Left renal pelvis (tissue), 4 donors: ENCODE data around the gene USP10. TPM values are rescaled to one million over a fixed set of nuclear protein-coding genes. Genes with fewer than 3 reads are reported as not detected.
A peak's percentile ranks its signal among the peaks of the same experiment; 100 is the strongest.

Experiments
- DNase-seq, 4 donors: peaks; one replicate each; pipeline ENCODE4 v3.0.0-alpha.2; 2013; ENCODE audit warnings: low read depth in 4 of 4, low spot score in 3 of 4
- polyA plus RNA-seq, 4 donors: library from polyadenylated mRNA; unstranded; fragments of 120-200 nt; gene quantifications; one replicate each; pipeline ENCODE4 v1.2.1, GENCODE V29; 2013; ENCODE audit not compliant: insufficient read length in 4 of 4

Gene USP10
- polyA plus RNA-seq, 4 donors: 82.5 to 140 (median 122) TPM

GRCh38 chr16:84768061-84768807 lies 68.4 kb downstream of the USP10 start:
- DNase-seq: no peak

GRCh38 chr16:84768808-84769197 lies 69.0 kb downstream of the USP10 start:
- DNase-seq: no peak

DNA sequence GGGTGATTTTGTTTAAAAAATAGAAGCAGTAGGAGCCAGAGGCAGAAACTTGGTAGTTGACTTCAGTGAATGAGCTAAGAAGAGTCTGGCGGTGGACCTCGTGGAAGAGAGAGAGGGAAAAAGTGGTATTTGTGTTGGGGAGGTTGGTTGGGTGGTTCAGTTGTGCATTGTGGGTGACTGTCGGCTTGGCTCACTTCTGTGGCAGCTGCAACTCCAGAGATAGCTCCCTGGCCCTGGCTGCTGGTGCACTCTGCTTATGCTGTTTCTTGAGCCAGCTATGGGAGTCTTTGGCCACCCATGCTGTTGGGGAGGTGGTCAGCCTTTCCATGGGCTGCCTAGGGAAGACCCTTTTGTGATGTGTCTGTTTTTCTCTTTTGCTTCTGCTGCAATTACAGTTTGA lies 69.6 kb downstream of the USP10 start:
- DNase-seq: no peak

DNA sequence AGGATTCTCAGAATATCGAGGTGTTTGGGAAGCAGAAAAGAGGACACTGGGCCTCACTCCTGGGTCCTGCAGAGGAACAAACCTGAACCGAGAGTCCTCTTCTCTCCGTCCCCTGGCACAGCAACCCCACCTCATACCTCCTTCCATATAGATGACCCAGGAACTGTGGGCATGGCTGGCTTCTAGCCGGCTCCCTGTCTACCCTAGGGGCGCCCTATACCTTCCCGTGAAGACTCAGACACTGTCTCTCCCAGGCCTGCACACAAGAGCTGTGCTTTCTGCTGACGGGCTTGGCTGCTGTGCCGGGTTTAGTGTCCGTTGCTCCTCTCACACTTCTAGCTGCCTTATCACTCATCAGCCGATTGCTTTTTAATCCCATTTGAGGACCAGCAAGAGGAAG lies 73.5 kb downstream of the USP10 start:
- DNase-seq: no peak

DNA sequence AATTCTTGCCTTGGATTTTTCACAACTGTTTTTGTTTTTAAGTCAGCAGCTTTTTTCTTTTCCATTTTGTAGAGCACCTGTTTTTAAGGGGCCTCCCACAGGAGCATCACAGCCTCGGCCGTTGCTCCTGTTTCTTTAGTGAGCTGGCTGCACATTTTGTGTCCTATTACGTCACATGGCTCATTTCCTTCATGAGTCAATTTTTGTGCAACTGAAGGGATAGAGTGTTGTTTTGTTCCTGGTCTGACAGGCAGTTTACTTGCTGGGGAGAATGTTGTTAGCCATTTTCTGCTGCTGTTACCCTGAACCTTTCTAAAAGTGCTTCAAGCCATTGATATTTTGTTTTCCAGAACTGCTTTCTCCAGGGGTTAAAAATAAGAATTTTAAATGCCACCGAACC lies 75.0 kb downstream of the USP10 start:
- no peak for DNase-seq

DNA sequence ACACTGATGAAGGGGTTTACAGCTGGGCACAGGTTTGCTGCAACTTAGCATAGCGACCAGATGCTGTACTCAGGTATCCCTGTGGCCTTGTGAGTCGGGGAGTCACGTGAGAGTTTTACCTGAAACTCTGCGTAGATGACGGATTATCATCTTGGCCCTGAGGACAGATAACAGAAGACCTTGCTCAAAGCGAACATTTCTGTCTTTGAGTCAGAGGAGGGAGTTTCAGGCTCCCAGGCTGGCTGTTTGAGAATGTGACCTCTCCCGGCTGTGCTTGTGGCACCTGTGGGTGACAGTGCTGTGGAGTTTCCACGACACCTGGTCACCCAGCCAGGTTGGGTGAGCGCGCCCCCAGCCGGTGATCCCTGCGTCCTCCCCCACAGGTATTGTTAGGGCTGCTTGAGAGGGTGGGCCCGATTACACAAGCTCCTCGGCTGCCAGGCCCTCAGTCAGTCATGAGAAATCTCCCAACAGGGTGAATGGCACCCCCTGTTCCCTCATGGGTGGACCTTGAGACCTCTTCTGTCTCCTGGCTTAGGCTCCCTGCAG lies 75.5 kb downstream of the USP10 start:
- DNase-seq: no peak

- DNase-seq: no peak
Measured at GRCh38 chr16:84777435-84777834, 77.6 kb downstream of the USP10 start.

- no peak for DNase-seq
Measured at GRCh38 chr16:84778720-84779119, 78.9 kb downstream of the USP10 start.

DNA sequence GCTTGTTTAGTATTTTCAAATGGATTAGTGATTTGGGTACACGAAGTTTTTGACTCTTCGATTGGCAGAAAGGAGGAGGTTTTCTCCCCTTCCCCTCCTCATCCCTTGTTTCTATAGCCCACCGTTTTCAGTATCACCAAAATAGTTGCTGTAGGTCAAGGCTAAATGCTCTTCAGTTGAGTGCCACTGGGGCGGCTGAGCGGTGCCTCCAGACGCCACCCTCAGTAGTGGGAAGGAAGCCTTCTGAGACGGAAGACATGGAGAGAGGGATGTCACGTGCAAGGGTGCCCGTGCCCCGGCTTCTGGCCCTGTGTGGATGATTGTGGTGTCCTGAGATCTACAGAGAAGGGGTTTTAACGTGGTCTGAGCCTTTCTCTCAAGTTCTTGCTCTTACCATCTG lies 80.3 kb downstream of the USP10 start:
- no peak for DNase-seq

GRCh38 chr16:84780544-84781376 lies 81.0 kb downstream of the USP10 start:
- no peak for DNase-seq

- DNase-seq: no peak
Measured at GRCh38 chr16:84782846-84783245, 83.0 kb downstream of the USP10 start.

GRCh38 chr16:84785843-84786581 lies 86.2 kb downstream of the USP10 start:
- DNase-seq: peak in 1 of 4 donors; percentile 30

DNA sequence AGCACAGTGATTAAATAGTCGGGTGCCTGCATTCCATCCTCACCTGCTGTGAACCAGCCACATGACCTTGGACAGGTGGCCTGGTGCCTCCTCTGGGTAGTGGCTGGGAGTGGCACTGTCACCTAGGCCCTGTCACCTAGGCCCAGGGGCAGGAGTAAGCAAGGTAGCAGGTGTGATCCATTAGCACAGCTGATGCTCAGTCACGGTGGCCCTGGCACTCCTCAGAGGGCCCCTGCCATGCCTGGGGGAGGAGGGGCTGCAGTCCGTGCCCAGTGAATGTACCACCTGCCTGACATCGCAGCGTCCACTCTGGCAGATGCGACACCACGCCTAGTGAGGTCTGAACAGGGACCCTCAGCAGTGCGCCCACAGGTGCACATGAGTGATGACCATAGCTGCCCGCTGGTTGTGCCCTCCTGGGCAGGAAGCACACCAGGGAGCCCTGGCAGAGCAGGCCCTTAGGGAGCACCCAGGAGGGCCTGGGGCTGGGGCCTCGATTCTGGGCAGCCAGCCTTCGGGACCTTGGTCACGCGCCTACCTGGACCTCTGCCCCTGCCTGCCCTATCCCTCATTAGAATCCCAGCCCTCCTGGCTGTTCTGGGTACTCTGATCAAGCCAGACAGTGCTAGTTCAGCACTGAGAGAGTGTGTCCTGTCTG lies 86.9 kb downstream of the USP10 start:
- no peak for DNase-seq

DNA sequence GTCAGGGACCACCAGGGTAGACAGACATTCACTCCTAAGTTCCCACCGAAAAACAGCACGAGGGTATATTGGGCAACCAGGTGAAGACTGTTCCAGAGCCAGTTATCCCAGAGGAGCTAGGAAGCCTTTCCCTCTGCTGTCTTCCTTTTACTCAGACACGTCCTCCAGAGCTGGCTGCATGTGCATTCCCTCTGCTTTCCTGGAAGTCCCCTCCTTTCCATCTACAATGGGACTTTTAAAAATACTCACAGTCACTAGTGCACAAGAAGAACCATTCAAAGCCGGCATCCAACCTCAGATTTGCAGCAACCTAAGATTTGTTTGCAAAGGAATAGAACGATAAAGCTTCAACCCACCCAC lies 87.4 kb downstream of the USP10 start:
- no peak for DNase-seq

DNA sequence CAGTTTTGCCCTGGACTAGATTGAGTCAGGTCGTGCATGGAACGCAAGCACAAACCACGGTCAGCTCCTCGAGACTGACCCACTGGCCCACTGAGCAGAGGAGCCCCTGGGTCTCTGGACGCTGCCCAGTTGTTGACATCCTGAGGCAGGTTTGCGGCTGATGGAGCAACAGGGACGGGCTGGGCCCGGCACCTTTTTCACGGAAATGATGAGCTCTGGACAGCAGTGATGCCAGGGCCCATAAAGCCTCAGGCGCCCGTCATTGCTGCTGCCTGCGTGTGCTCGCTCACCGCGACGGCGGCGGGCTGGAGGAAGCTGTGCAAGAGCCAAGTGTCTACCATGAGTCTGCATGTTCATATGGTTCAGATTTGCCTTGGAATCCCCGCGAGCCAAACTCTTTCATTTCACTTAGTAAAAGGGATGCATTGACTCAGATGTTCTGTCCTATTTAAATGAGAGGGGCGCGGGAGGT lies 89.2 kb downstream of the USP10 start:
- no peak for DNase-seq

GRCh38 chr16:84789431-84789830 lies 89.6 kb downstream of the USP10 start:
- no peak for DNase-seq

GRCh38 chr16:84790301-84790700 lies 90.5 kb downstream of the USP10 start:
- DNase-seq: no peak

DNA sequence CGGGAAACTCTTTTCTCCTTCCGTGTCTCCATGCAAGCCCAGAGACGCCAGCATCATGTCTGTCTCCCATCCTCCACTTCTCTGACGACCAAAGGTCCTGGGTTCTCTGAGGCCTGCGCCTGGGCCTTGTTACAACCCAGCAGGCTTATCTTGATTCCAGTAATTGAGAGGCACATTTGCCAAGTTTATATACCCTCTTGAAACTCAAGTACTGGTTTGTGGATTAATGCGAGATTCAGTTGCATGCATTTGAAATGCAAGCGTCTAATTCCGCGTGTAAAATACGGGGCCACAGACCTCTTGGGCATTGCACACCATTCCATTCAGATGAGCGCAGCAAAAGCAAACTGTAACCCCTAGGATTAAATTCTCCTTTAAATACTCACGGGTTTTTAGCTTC lies 91.3 kb downstream of the USP10 start:
- DNase-seq: no peak

DNA sequence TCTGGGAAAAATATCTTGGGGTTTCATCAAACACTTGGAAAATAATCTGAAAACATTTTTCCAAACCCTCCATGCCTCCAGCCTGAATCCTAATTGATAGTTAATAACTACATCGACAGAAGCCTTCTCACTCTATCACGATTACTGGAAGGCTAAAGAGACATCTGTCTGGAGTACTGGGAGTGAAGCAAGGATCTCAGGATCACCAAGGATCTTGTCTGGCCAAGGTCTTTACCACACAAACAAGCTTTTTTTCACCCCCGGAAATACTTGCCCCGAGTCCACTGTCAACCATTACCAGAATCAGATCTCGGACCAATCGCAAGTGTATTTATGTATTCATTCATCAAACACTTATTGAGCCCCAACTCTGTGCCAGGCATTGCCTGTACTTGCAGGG lies 91.7 kb downstream of the USP10 start:
- no peak for DNase-seq

DNA sequence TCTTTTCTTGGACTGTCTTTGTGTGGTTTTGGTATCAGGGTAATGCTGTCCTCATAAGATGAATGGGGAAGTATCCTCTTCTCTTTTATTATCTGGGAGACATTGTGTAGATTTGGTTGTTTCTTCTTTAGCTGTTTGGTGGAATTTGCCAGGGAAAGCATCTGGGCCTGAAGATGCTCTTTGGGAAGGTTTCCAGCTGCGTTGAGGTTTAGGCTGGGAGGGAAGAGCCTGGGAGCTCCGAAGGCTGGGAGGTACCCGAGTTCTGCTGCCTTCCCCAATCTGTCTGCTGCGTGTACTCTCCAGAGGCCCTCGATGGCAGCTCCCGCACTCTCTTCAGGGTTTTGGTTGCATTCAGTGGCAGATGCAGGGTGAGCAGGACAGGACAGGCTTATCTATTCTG lies 94.4 kb downstream of the USP10 start:
- no peak for DNase-seq

DNA sequence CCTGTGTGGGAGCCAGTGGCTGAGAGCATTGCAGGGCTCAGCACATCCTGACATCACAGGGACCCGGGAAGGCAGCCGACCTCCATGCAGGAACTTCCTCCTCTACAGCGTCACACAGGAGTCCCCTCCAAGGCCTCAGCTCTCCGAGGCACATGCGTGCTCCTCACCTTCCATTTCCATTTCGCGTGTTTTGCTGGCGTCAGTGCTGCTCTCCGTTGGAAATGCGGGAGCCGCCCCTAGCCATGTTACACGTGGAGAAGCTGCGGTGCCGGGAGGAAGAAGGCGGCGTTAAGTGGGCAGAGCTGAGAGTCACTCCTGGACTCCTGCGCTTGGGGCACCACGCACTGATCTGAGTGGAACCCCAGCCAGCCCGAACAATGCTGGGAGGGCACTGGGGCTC lies 94.8 kb downstream of the USP10 start:
- no peak for DNase-seq
